Tibial nerve (tissue), 4 donors: ENCODE data around the gene PRCD. TPM values are rescaled to one million over a fixed set of nuclear protein-coding genes. Genes with fewer than 3 reads are reported as not detected.

Experiments
- DNase-seq, 2 donors: peaks; one replicate each; pipeline ENCODE4 v3.0.0-alpha.2; 2019; ENCODE audit warnings: low spot score in 2 of 2
- H3K27ac ChIP-seq, 4 donors: fragments of 200-600 bp; sonication (generic) in 3 of 4; one replicate each; pipeline ENCODE4 v1.5.1; 2017 to 2019; ENCODE audit warnings: mild to moderate bottlenecking in 1 of 4
- H3K27me3 ChIP-seq, 2 donors: fragments of 200-600 bp; sonication (generic) in 1 of 2; one replicate each; pipeline versions ENCODE4 v1.5.1 to v1.6.0; 2017 to 2019
- H3K36me3 ChIP-seq, 3 donors: fragments of 200-600 bp; sonication (generic); one replicate each; pipeline ENCODE4 v1.5.1; 2018 to 2019
- H3K4me1 ChIP-seq, 4 donors: fragments of 200-600 bp; sonication (generic) in 3 of 4; one replicate each; pipeline ENCODE4 v1.5.1; 2017 to 2019
- H3K4me3 ChIP-seq, 4 donors: fragments of 200-600 bp; sonication (generic) in 3 of 4; one replicate each; pipeline ENCODE4 v1.5.1; 2017 to 2019; ENCODE audit warnings: mild to moderate bottlenecking in 1 of 4, moderate library complexity in 1 of 4
- H3K9me3 ChIP-seq, 4 donors: fragments of 200-600 bp; sonication (generic) in 3 of 4; one replicate each; pipeline ENCODE4 v1.5.1; 2017 to 2019
- CTCF ChIP-seq, 5 experiments: fragments of 200-600 bp in 3 of 5; fragments of 450-650 bp in 2 of 5; sonication (generic) in 3 of 5; IDR thresholded peaks; one replicate each; pipeline ENCODE4 v1.5.1; 2016 to 2019; ENCODE audit warnings: antibody characterized with exemption in 5 of 5, mild to moderate bottlenecking in 3 of 5, moderate library complexity in 2 of 5
- EP300 ChIP-seq, 2 donors: sonication (generic); formaldehyde crosslinking; IDR thresholded peaks; one replicate each; pipeline ENCODE4 v1.6.1; 2017; ENCODE audit warnings: antibody characterized with exemption in 2 of 2, mild to moderate bottlenecking in 1 of 2
- POLR2A ChIP-seq, 2 donors: fragments of 450-650 bp; IDR thresholded peaks; one replicate each; pipeline ENCODE4 v1.6.1; 2017; ENCODE audit warnings: antibody characterized with exemption in 2 of 2, mild to moderate bottlenecking in 2 of 2, moderate library complexity in 2 of 2
- WGBS, 2 donors: methylation state at CpG; one replicate each; pipeline ENCODE4 v1.1.5; 2018; 5-methylcytosine and 5-hydroxymethylcytosine counted together
- total RNA-seq, 4 donors: library from RNA; depleted of rRNA; stranded (reverse); fragments of >200 nt; gene quantifications; one replicate each; pipeline ENCODE4 v1.1.0, GENCODE V29; 2016

The PRCD gene
- total RNA-seq, 4 donors from 2014 or later, result 6.6 to 23.5 (median 14.1) TPM

DNA sequence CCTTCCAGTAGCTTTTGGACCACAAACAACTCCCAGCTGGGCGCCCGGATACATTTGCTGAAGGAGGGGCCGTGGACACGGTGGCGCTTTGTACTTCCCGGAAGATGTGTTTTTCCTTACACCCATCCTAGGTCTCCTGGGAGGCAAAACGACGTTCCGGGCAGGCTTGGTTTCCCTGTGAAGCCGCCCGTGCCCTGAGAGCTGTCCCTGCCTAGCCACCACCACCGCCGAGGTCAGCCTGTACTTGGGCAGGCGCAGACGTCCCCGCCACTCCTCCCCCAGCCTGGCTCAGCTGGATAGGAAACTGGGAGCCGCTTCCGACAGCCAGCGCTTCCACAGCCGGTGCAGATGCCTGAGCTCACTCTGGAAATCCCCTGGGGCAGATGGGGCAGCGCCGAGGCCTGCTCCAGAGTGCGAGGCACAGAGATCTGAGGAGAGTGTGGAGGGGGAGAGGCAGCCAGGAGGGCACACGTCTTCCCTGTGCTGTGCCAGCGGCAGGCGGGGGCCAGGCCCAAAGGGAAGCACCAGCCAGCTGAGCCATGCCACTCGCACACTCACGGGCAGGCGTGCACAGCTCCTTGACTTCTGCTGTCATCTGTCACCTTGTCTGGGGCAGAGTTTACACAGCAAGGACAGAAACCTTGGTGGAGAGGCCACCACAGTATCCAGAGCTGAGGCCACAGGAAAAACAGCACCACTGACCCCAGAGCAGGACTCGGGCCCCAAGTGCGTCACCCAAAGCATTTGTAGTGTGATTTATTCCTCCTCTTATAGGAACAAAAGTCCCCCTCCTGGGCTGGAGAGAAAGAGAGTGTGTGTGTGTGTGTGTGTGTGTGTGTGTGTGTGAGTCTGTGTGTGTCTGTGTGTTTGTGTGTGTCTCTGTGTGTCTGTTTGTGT is 41.6 kb upstream of the PRCD start:
- H3K4me3 ChIP-seq, result peak overlapping the region in 1 of 4 donors; percentile 67
- no peaks in the 10 kb centered on the region for H3K9me3 ChIP-seq
- 24 to 28% methylated on average over 24 to 25 of the region's 31 CpGs for WGBS, 2 donors
- peak overlapping the region; percentile 41 to 89 (median 84) for H3K27ac ChIP-seq
- TF ChIP-seq CTCF (IDR thresholded peaks at IDR 0.05), result no peak
- peak in 1 of 2 donors; percentile 19 for TF ChIP-seq POLR2A (IDR thresholded peaks at IDR 0.05)
- TF ChIP-seq EP300 (IDR thresholded peaks at IDR 0.05), result peak in 1 of 2 donors; percentile 70
- peaks cover 0 to 76% (median 37%) of the 10 kb centered on the region in 4 donors for H3K4me1 ChIP-seq
- H3K36me3 ChIP-seq, result no peaks in the 10 kb centered on the region
- H3K27me3 ChIP-seq, result no peaks in the 10 kb centered on the region
- peak in 1 of 2 donors; percentile 45 for DNase-seq

DNA sequence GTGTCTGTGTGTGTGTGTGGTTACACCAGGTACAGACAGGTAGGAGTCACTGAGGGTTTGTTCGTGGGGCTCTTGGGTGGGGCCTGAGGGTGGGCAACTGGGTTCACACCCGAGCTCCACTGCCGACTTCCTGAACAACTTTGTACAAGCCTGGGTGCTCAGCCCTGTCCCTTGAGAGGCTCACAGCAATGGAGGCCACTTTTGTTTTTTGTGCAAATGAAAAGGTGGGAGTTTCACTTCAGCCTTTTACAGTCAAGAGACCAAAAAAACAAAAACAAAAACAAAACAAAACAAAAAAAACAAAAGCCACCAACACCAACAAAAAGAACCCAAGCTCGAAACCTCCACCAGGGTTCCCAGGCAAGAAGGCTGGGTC is 41.0 kb upstream of the PRCD start:
- no peak for DNase-seq
- peak overlapping the region in 3 of 4 donors; percentile 80 to 89 (median 88) for H3K27ac ChIP-seq
- H3K27me3 ChIP-seq, result no peaks in the 10 kb centered on the region
- H3K36me3 ChIP-seq, result no peaks in the 10 kb centered on the region
- no peak for TF ChIP-seq EP300 (IDR thresholded peaks at IDR 0.05)
- no peak for TF ChIP-seq POLR2A (IDR thresholded peaks at IDR 0.05)
- TF ChIP-seq CTCF (IDR thresholded peaks at IDR 0.05), result no peak
- H3K9me3 ChIP-seq, result no peaks in the 10 kb centered on the region
- WGBS, 2 donors, result 49 to 53% methylated on average over 4 of the region's 4 CpGs
- peak overlapping the region in 3 of 4 donors; percentile 15 to 67 (median 51) for H3K4me3 ChIP-seq
- H3K4me1 ChIP-seq, result peaks cover 0 to 70% (median 30%) of the 10 kb centered on the region in 4 donors

DNA sequence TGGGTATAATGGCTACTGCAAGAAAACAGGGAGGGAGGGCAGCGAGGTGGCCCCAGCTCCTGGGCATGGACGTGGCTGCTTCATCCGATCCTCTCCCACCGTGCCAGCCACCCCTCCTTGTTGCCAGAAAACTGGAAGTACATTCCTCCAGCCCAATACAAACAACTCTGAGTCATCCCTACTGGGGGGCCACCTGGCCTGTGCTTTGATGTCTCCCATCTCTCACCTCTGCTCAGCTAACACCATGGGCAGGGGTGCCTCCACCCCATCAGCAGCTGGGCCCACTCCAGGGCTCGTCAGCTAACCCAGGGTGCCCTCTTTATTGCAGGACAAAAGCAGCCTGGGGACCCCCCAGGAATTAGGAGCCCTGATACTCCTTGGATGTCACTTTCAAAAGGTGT is 40.6 kb upstream of the PRCD start:
- Histone ChIP-seq H3K27ac (peak overlapping the region in 3 of 4 donors; percentile 80 to 89 (median 88)), H3K4me3 (peak overlapping the region; percentile 15 to 67 (median 49)), H3K9me3 (no peaks in the 10 kb centered on the region), H3K36me3 (no peaks in the 10 kb centered on the region), H3K4me1 (peaks cover 0 to 67% (median 26%) of the 10 kb centered on the region in 4 donors), H3K27me3 (no peaks in the 10 kb centered on the region)
- WGBS, 2 donors, result 69 to 76% methylated on average over 5 of the region's 5 CpGs
- TF ChIP-seq EP300 (IDR thresholded peaks at IDR 0.05), result no peak
- no peak for DNase-seq

GRCh38 chr17:76500074-76500746 is 39.6 kb upstream of the PRCD start:
- Histone ChIP-seq H3K4me1 (peaks cover 0 to 67% (median 25%) of the 10 kb centered on the region in 4 donors), H3K9me3 (no peaks in the 10 kb centered on the region), H3K4me3 (peak overlapping the region; percentile 45 to 67 (median 49)), H3K27me3 (no peaks in the 10 kb centered on the region), H3K27ac (peak overlapping the region; percentile 61 to 89 (median 84)), H3K36me3 (no peaks in the 10 kb centered on the region)
- 60 to 70% methylated on average over 17 of the region's 17 CpGs for WGBS, 2 donors
- TF ChIP-seq CTCF (IDR thresholded peaks at IDR 0.05) (no peak), EP300 (IDR thresholded peaks at IDR 0.05) (no peak), POLR2A (IDR thresholded peaks at IDR 0.05) (no peak)
- no peak for DNase-seq

DNA sequence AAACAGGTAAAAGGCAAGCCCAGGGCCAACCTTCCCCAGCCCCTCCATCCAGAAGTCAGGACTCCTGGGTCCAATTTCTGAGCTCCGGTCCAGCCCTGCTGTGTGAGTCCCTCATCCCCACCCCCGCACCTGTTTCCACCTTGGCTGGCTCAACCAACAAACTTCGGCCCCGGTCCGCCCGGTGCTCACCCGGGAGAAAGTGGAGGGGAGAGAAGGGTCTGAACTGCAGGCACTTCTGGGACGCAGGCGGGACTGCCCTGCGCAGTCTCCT is 39.2 kb upstream of the PRCD start:
- peaks cover 0 to 66% (median 25%) of the 10 kb centered on the region in 4 donors for H3K4me1 ChIP-seq
- TF ChIP-seq EP300 (IDR thresholded peaks at IDR 0.05), result no peak
- TF ChIP-seq CTCF (IDR thresholded peaks at IDR 0.05), result no peak
- TF ChIP-seq POLR2A (IDR thresholded peaks at IDR 0.05), result no peak
- DNase-seq, result no peak
- peak overlapping the region; percentile 61 to 89 (median 84) for H3K27ac ChIP-seq
- WGBS, 2 donors, result 17 to 33% methylated on average over 10 of the region's 10 CpGs
- no peaks in the 10 kb centered on the region for H3K36me3 ChIP-seq
- H3K4me3 ChIP-seq, result peak overlapping the region; percentile 45 to 67 (median 49)
- no peaks in the 10 kb centered on the region for H3K9me3 ChIP-seq
- no peaks in the 10 kb centered on the region for H3K27me3 ChIP-seq
